KMS-11 (cell line): ENCODE measurements around the gene RIBC2.

ENCODE experiments used
- H2AFZ ChIP-seq: fragments of 200-600 bp; sonication (generic); 2 replicates; pipeline ENCODE4 v1.6.1; 2016; ENCODE audit warnings: antibody characterized with exemption, mixed run types, low read depth
- H3K27ac ChIP-seq: fragments of 200-600 bp; sonication (generic); 2 replicates; pipeline ENCODE4 v1.6.1; 2016; ENCODE audit warnings: mild to moderate bottlenecking, mixed run types
- H3K27me3 ChIP-seq: fragments of 200-600 bp; sonication (generic); 2 replicates; pipeline ENCODE4 v1.6.1; 2017; ENCODE audit warnings: mild to moderate bottlenecking, low read depth, mixed run types, moderate library complexity; ENCODE audit not compliant: insufficient read depth
- H3K36me3 ChIP-seq: fragments of 200-600 bp; sonication (generic); 2 replicates; pipeline ENCODE4 v1.6.1; 2017; ENCODE audit warnings: mild to moderate bottlenecking, mixed run types; ENCODE audit not compliant: insufficient read depth
- H3K4me1 ChIP-seq: fragments of 200-600 bp; sonication (generic); 2 replicates; pipeline ENCODE4 v1.6.1; 2016; ENCODE audit warnings: mild to moderate bottlenecking, low read depth, mixed run types; ENCODE audit not compliant: poor library complexity, severe bottlenecking
- H3K4me2 ChIP-seq: fragments of 200-600 bp; sonication (generic); 2 replicates; pipeline ENCODE4 v1.7.0; 2016; ENCODE audit warnings: mild to moderate bottlenecking, mixed run types
- H3K4me3 ChIP-seq: fragments of 200-600 bp; sonication (generic); IDR thresholded peaks from 2 replicates; pipeline ENCODE4 v1.6.1; 2017; ENCODE audit warnings: low read depth, low read length, mixed read lengths; ENCODE audit not compliant: insufficient read depth
- H3K79me2 ChIP-seq: fragments of 200-600 bp; sonication (generic); 2 replicates; pipeline ENCODE4 v1.6.1; 2016; ENCODE audit warnings: low read depth, mixed run types; ENCODE audit not compliant: insufficient read depth
- H3K9ac ChIP-seq: fragments of 200-600 bp; sonication (generic); 2 replicates; pipeline ENCODE4 v1.6.1; 2016; ENCODE audit warnings: mild to moderate bottlenecking, mixed run types
- H4K20me1 ChIP-seq: fragments of 200-600 bp; sonication (generic); 2 replicates; pipeline ENCODE4 v1.6.1; 2016; ENCODE audit warnings: mild to moderate bottlenecking, mixed run types; ENCODE audit not compliant: insufficient read depth
- CTCF ChIP-seq: fragments of 200-600 bp; sonication (generic); conservative IDR thresholded peaks from 2 replicates; pipeline ENCODE4 v1.6.1; 2017; ENCODE audit warnings: low read depth, mild to moderate bottlenecking, antibody characterized with exemption, low read length, moderate library complexity, mixed read lengths

Gene RIBC2

GRCh38 chr22:45450921-45451651, 37.6 kb downstream of the RIBC2 start:
- Histone ChIP-seq H3K9ac (no peak overlapping the region), H3K4me1 (no peaks in the 10 kb centered on the region), H3K79me2 (no peaks in the 10 kb centered on the region), H2AFZ (no peak overlapping the region), H3K27ac (no peak overlapping the region), H3K27me3 (peaks cover 76% of the 10 kb centered on the region), H3K36me3 (no peaks in the 10 kb centered on the region), H3K4me3 (no peak overlapping the region), H3K4me2 (no peak overlapping the region), H4K20me1 (no peaks in the 10 kb centered on the region)
- TF ChIP-seq CTCF, result no peak

- no peak for TF ChIP-seq CTCF
- H3K36me3 ChIP-seq, result no peaks in the 10 kb centered on the region
- no peak overlapping the region for H3K4me3 ChIP-seq
- no peak overlapping the region for H3K9ac ChIP-seq
- no peak overlapping the region for H3K4me2 ChIP-seq
- H3K27ac ChIP-seq, result no peak overlapping the region
- no peaks in the 10 kb centered on the region for H3K79me2 ChIP-seq
- H3K4me1 ChIP-seq, result no peaks in the 10 kb centered on the region
- no peaks in the 10 kb centered on the region for H4K20me1 ChIP-seq
- H2AFZ ChIP-seq, result no peak overlapping the region
- H3K27me3 ChIP-seq, result peaks cover 76% of the 10 kb centered on the region
Observed at GRCh38 chr22:45451972-45452371, 38.5 kb downstream of the RIBC2 start.

- Histone ChIP-seq H4K20me1 (no peaks in the 10 kb centered on the region), H3K4me2 (no peak overlapping the region), H3K9ac (no peak overlapping the region), H3K79me2 (no peaks in the 10 kb centered on the region), H3K36me3 (no peaks in the 10 kb centered on the region), H3K27me3 (peaks cover 81% of the 10 kb centered on the region), H3K4me3 (no peak overlapping the region), H3K4me1 (no peaks in the 10 kb centered on the region), H3K27ac (no peak overlapping the region), H2AFZ (no peak overlapping the region)
- no peak for TF ChIP-seq CTCF
Observed at GRCh38 chr22:45452565-45453379, 39.3 kb downstream of the RIBC2 start.

- peaks cover 81% of the 10 kb centered on the region for H3K27me3 ChIP-seq
- no peak overlapping the region for H3K4me2 ChIP-seq
- H3K4me1 ChIP-seq, result no peaks in the 10 kb centered on the region
- H3K36me3 ChIP-seq, result no peaks in the 10 kb centered on the region
- no peak overlapping the region for H2AFZ ChIP-seq
- H3K9ac ChIP-seq, result no peak overlapping the region
- H3K79me2 ChIP-seq, result no peaks in the 10 kb centered on the region
- no peak overlapping the region for H3K27ac ChIP-seq
- no peak for TF ChIP-seq CTCF
- H4K20me1 ChIP-seq, result no peaks in the 10 kb centered on the region
- H3K4me3 ChIP-seq, result no peak overlapping the region
Observed at GRCh38 chr22:45453764-45454163, 40.3 kb downstream of the RIBC2 start.
